PC-9 (cell line): Measurements from ENCODE around the gene SMPDL3B.

Experiments used
- EZH2 ChIP-seq: fragments of 200-600 bp; sonication (generic); IDR thresholded peaks from 2 replicates; pipeline ENCODE4 v1.8.0; 2017; ENCODE audit warnings: antibody characterized with exemption, low read depth
- TF ChIP-seq, protein P1 (sequence below): fragments of 200-600 bp; sonication (generic); conservative IDR thresholded peaks from 2 replicates; pipeline ENCODE4 v1.6.1; 2017; ENCODE audit warnings: mixed run types, antibody characterized with exemption, mild to moderate bottlenecking, moderate library complexity

DNA sequence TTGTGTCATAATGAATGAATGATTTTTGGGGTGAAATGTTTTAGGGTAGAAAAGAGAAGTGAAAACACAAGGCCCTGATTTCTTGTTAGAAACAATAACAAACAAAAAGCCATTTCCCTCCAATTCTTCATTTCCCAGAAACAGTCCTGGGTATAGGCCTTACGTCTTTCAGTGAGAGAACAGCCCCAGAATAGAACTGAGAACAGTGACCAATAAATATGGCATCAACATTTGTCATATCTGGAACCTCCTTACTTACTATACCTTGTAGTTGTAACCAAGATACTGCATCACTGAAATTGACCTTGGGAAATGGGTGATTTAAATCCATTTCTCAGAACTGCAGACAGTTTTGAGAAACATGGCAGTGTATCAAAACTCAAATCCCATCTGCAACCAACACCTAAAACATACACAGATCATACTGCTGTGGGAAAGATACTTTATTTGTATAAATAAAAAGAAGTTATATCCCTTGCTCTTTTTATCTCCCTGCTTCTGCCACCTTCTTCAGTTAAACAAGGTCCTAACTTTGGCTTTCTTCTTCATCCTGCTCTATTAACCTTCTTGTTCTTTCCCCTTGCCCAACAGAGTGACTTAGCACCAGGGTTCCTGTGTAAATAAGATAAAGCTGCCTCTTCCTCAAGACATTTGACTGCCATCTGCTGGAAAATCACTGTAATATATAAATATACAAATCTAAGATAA lies 44.5 kb downstream of the SMPDL3B start:
- TF ChIP-seq, protein P1, sequence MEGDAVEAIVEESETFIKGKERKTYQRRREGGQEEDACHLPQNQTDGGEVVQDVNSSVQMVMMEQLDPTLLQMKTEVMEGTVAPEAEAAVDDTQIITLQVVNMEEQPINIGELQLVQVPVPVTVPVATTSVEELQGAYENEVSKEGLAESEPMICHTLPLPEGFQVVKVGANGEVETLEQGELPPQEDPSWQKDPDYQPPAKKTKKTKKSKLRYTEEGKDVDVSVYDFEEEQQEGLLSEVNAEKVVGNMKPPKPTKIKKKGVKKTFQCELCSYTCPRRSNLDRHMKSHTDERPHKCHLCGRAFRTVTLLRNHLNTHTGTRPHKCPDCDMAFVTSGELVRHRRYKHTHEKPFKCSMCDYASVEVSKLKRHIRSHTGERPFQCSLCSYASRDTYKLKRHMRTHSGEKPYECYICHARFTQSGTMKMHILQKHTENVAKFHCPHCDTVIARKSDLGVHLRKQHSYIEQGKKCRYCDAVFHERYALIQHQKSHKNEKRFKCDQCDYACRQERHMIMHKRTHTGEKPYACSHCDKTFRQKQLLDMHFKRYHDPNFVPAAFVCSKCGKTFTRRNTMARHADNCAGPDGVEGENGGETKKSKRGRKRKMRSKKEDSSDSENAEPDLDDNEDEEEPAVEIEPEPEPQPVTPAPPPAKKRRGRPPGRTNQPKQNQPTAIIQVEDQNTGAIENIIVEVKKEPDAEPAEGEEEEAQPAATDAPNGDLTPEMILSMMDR: peak; percentile 69
- no peak for TF ChIP-seq EZH2
